Stimulated activated naive CD8-positive, alpha-beta T cell treated with anti-CD3 and anti-CD28 coated beads, Interleukin-15, Interleukin-2, amounts not matched to agents 100 U/mL and 50 U/mL, for 24 hours (primary cell): ENCODE results near the gene TMEM120A.

ENCODE experiments used
- ATAC-seq: fragments of 150-1000 bp; cut with Tn5 transposase; one replicate; pipeline ENCODE4 v1.10.0; 2021
- DNase-seq: peaks from one replicate; pipeline ENCODE4 v3.0.0; 2021

The TMEM120A gene

GRCh38 chr7:75957021-75957736 is 37.2 kb downstream of the TMEM120A start:
- ATAC-seq (no peak), DNase-seq (no peak)

- no peak for DNase-seq
- no peak for ATAC-seq
Observed at GRCh38 chr7:75955331-75955955, 39.0 kb downstream of the TMEM120A start.

GRCh38 chr7:75953931-75954330 is 40.5 kb downstream of the TMEM120A start:
- no peak for ATAC-seq
- no peak for DNase-seq

GRCh38 chr7:75953431-75953830 is 41.0 kb downstream of the TMEM120A start:
- no peak for ATAC-seq

GRCh38 chr7:75951506-75951905 is 42.9 kb downstream of the TMEM120A start:
- ATAC-seq (no peak), DNase-seq (no peak)

More at GRCh38 chr7:75953431-75953830, 41.0 kb downstream of the TMEM120A start:
- no peak for DNase-seq

GRCh38 chr7:75950111-75950681 is 44.2 kb downstream of the TMEM120A start:
- ATAC-seq: no peak
- no peak for DNase-seq

GRCh38 chr7:75948179-75948578 is 46.2 kb downstream of the TMEM120A start:
- DNase-seq: no peak
- no peak for ATAC-seq

GRCh38 chr7:75946207-75946855 is 48.1 kb downstream of the TMEM120A start:
- DNase-seq (no peak), ATAC-seq (no peak)

GRCh38 chr7:75945297-75946168 is 48.9 kb downstream of the TMEM120A start:
- DNase-seq (no peak), ATAC-seq (peak; percentile 23)

- DNase-seq (no peak), ATAC-seq (no peak)
Observed at GRCh38 chr7:75944507-75944906, 49.9 kb downstream of the TMEM120A start.

- DNase-seq: no peak
- ATAC-seq: no peak
Observed at GRCh38 chr7:75943864-75944263, 50.5 kb downstream of the TMEM120A start.

- no peak for ATAC-seq
Observed at GRCh38 chr7:75938921-75939320, 55.5 kb downstream of the TMEM120A start.

GRCh38 chr7:75937958-75938786 is 56.2 kb downstream of the TMEM120A start:
- ATAC-seq (no peak), DNase-seq (no peak)

More at GRCh38 chr7:75938921-75939320, 55.5 kb downstream of the TMEM120A start:
- DNase-seq: no peak
